Mammary epithelial cell (primary cell): ENCODE data around the gene DCLK2.

ENCODE experiments used
- EZH2 ChIP-seq: IDR thresholded peaks from 2 replicates; pipeline ENCODE4 v1.6.1; 2012; ENCODE audit warnings: low read length, inconsistent platforms, borderline replicate concordance
- TF ChIP-seq, protein P1 (sequence below), 2 donors: IDR thresholded peaks in 1 of 2; conservative IDR thresholded peaks in 1 of 2; 2 replicates each; pipeline ENCODE4 v1.5.1; 2011 to 2012; ENCODE audit warnings: inconsistent platforms in 2 of 2, low read length in 2 of 2, mild to moderate bottlenecking in 2 of 2, control low read depth in 1 of 2, low read depth in 1 of 2; ENCODE audit not compliant: insufficient read depth in 1 of 2; ENCODE audit errors: extremely low read depth in 1 of 2

DNA sequence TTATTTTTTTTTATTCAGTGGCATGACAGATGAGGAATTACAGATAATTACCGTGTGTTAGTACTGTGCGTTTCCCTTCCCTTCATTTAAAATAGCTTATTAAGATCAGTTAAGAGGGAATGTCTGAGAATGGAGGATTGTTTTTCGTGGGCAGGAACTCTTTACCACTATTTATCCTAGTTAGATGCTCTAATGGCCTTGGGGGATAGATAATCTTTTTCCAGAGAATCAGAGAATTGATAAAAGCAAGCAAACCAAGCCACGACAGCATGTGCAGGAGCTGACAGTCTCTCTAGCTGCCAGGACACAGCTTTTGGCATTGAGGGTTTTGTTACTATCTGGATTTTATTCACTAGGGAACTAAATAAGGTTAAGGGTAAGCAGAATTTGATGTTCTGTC is 128.7 kb downstream of the DCLK2 start:
- TF ChIP-seq, protein P1, sequence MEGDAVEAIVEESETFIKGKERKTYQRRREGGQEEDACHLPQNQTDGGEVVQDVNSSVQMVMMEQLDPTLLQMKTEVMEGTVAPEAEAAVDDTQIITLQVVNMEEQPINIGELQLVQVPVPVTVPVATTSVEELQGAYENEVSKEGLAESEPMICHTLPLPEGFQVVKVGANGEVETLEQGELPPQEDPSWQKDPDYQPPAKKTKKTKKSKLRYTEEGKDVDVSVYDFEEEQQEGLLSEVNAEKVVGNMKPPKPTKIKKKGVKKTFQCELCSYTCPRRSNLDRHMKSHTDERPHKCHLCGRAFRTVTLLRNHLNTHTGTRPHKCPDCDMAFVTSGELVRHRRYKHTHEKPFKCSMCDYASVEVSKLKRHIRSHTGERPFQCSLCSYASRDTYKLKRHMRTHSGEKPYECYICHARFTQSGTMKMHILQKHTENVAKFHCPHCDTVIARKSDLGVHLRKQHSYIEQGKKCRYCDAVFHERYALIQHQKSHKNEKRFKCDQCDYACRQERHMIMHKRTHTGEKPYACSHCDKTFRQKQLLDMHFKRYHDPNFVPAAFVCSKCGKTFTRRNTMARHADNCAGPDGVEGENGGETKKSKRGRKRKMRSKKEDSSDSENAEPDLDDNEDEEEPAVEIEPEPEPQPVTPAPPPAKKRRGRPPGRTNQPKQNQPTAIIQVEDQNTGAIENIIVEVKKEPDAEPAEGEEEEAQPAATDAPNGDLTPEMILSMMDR (conservative IDR thresholded peaks at IDR 0.05 in 1 of 2, IDR thresholded peaks at IDR 0.05 in 1 of 2; ENCODE audit: extremely low read depth in 1 of 2, insufficient read depth in 1 of 2, low read depth in 1 of 2, low read length in 2 of 2), result no peak
- TF ChIP-seq EZH2, result no peak
